ENCODE data around the gene USP20.

The USP20 gene

GRCh38 chr9:129894120-129894823, 59.0 kb downstream of the USP20 start:
- DNase-seq: no peak

- no peak for DNase-seq
Observed at GRCh38 chr9:129895376-129896268, 60.4 kb downstream of the USP20 start.

GRCh38 chr9:129897263-129897662, 62.0 kb downstream of the USP20 start:
- no peak for DNase-seq

GRCh38 chr9:129898185-129898584, 62.9 kb downstream of the USP20 start:
- DNase-seq: no peak

- no peak for DNase-seq
Observed at GRCh38 chr9:129899620-129900019, 64.4 kb downstream of the USP20 start.

- DNase-seq: no peak
Observed at GRCh38 chr9:129900263-129901027, 65.2 kb downstream of the USP20 start.

GRCh38 chr9:129901993-129902739, 66.9 kb downstream of the USP20 start:
- no peak for DNase-seq

- no peak for DNase-seq
Observed at GRCh38 chr9:129902740-129903134, 67.5 kb downstream of the USP20 start.

- no peak for DNase-seq
Observed at GRCh38 chr9:129904734-129905133, 69.5 kb downstream of the USP20 start.

GRCh38 chr9:129906298-129906697, 71.0 kb downstream of the USP20 start:
- no peak for DNase-seq

- DNase-seq: no peak
Observed at GRCh38 chr9:129907201-129907600, 71.9 kb downstream of the USP20 start.

- DNase-seq: no peak
Observed at GRCh38 chr9:129908906-129909305, 73.6 kb downstream of the USP20 start.

GRCh38 chr9:129909851-129910250, 74.6 kb downstream of the USP20 start:
- no peak for DNase-seq

- DNase-seq: no peak
Observed at GRCh38 chr9:129910628-129911567, 75.6 kb downstream of the USP20 start.

GRCh38 chr9:129914051-129914450, 78.8 kb downstream of the USP20 start:
- DNase-seq: no peak

GRCh38 chr9:129916707-129917106, 81.4 kb downstream of the USP20 start:
- no peak for DNase-seq

GRCh38 chr9:129918296-129918950, 83.2 kb downstream of the USP20 start:
- DNase-seq: no peak

GRCh38 chr9:129919277-129919676, 84.0 kb downstream of the USP20 start:
- DNase-seq: no peak

GRCh38 chr9:129919841-129920240, 84.6 kb downstream of the USP20 start:
- DNase-seq: no peak

- no peak for DNase-seq
Observed at GRCh38 chr9:129921905-129922304, 86.6 kb downstream of the USP20 start.

- no peak for DNase-seq
Observed at GRCh38 chr9:129923589-129923988, 88.3 kb downstream of the USP20 start.

Data from NCI-H187 treated with DMSO at 0.1 percent for 48 hours (cell line).